Uterus (tissue), 4 donors: ENCODE results near the gene HLF. TPM values are rescaled to one million over a fixed set of nuclear protein-coding genes. Genes with fewer than 3 reads are reported as not detected.
A peak's percentile ranks its signal among the peaks of the same experiment; 100 is the strongest.

ENCODE experiments used
- DNase-seq, 2 donors: peaks; one replicate each; pipeline ENCODE4 v3.0.0-alpha.2; 2019 to 2020
- H3K27ac ChIP-seq, 2 donors: fragments of 200-600 bp; sonication (generic); 1 replicate in 1 of 2; 2 replicates in 1 of 2; pipeline ENCODE4 v1.5.1; 2016 to 2018
- H3K27me3 ChIP-seq, 2 donors: fragments of 200-600 bp; sonication (generic); one replicate each; pipeline ENCODE4 v1.5.1; 2018 to 2019; ENCODE audit warnings: control low read depth in 1 of 2
- H3K36me3 ChIP-seq, 2 donors: fragments of 200-600 bp; sonication (generic); one replicate each; pipeline ENCODE4 v1.5.1; 2019; ENCODE audit warnings: control low read depth in 1 of 2
- H3K4me1 ChIP-seq, 2 donors: fragments of 200-600 bp; sonication (generic); one replicate each; pipeline ENCODE4 v1.5.1; 2018 to 2019; ENCODE audit warnings: control low read depth in 1 of 2
- H3K4me3 ChIP-seq, 2 donors: fragments of 200-600 bp; sonication (generic); 1 replicate in 1 of 2; 2 replicates in 1 of 2; pipeline ENCODE4 v1.5.1; 2018 to 2019; ENCODE audit warnings: mild to moderate bottlenecking in 1 of 2
- H3K9me3 ChIP-seq, 2 donors: fragments of 200-600 bp; sonication (generic); one replicate each; pipeline ENCODE4 v1.5.1; 2019; ENCODE audit warnings: control low read depth in 1 of 2
- CTCF ChIP-seq, 4 experiments: fragments of 200-600 bp in 2 of 4; fragments of 450-650 bp in 2 of 4; sonication (generic) in 2 of 4; IDR thresholded peaks; one replicate each; pipeline ENCODE4 v1.5.1; 2016 to 2019; ENCODE audit warnings: antibody characterized with exemption in 4 of 4, mild to moderate bottlenecking in 2 of 4, moderate library complexity in 1 of 4
- POLR2A ChIP-seq, 2 donors: fragments of 450-650 bp; IDR thresholded peaks; one replicate each; pipeline ENCODE4 v1.6.1; 2016; ENCODE audit warnings: antibody characterized with exemption in 2 of 2, mild to moderate bottlenecking in 1 of 2, moderate library complexity in 1 of 2
- intact Hi-C: fragments of 100-400 bp; cut with DNase I; formaldehyde crosslinking; loops from one replicate; pipeline ENCODE4 v1.15.1; 2023; ENCODE audit warnings: low total_unique reads
- total RNA-seq, 4 donors: library from RNA; depleted of rRNA in 3 of 4; stranded (reverse); fragments of >200 nt in 3 of 4; gene quantifications; one replicate each; pipeline versions ENCODE4 v1.1.0 to v1.2.4, GENCODE V29; 2014 to 2023
- donor health status: DM: yes; HTN: yes; CAD: no.

The HLF gene
- total RNA-seq, 4 donors from 2014 or later, result 12.0 to 81.2 (median 50.4) TPM

DNA sequence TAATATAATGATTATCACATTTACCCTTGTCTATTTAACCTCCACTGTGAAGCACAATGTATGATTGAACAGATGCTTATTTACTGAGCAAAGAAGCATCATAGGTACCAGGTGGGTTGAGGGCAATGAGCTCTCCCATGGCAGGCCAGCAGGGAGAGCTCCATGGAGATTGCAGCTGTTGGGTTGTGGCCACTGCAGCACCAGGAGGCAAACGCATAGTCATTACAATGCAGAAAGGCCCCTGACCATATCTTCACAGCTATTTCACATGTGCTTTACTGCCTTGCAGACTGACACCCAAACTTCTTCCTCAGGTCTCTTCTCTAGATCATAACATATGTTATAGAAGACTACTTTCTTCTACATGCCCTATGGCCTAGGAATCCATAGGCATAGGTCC is 81.9 kb downstream of the HLF start:
- intact Hi-C loops, result no loop called here
- Histone ChIP-seq H3K4me3 (no peak overlapping the region), H3K4me1 (no peaks in the 10 kb centered on the region), H3K9me3 (no peaks in the 10 kb centered on the region), H3K27me3 (no peaks in the 10 kb centered on the region), H3K36me3 (no peaks in the 10 kb centered on the region), H3K27ac (no peak overlapping the region)
- DNase-seq, result no peak
- TF ChIP-seq CTCF (IDR thresholded peaks at IDR 0.05) (no peak), POLR2A (IDR thresholded peaks at IDR 0.05) (no peak)

- no peak overlapping the region for H3K4me3 ChIP-seq
- DNase-seq, result no peak
Observed at GRCh38 chr17:55347341-55347740, 82.6 kb downstream of the HLF start.

DNA sequence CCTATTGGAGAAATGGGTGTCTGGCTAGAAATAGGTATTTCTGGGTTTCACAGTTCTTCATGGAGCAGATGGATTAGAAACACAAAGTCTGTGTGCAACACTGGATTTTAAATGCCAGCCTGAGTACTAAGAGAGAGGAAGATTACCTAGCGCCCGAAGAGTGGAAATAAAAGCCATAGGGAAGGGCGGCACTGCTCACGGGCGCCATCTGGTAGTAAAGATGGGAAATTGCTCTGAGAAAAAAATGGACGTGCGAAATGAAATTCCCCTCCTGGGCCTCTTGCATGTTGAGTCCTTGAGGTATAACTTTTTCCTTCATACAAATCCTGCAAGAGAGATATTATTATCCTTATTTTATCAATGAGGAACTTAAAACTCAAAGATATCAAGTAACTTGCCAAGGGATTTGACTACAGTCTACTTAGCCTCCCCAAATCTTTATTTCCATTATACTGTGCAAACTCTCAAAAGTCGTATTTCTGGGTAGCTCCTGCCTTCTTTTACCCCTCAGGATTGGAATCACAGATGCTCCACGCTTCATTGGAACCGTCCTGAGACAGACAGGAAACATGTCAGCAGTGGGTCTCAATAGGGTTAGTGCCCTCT is 84.1 kb downstream of the HLF start:
- no peaks in the 10 kb centered on the region for H3K27me3 ChIP-seq
- DNase-seq, result peak; percentile 30 to 44
- H3K4me1 ChIP-seq, result no peaks in the 10 kb centered on the region
- H3K36me3 ChIP-seq, result no peaks in the 10 kb centered on the region
- intact Hi-C loops, result no loop called here
- H3K27ac ChIP-seq, result no peak overlapping the region
- H3K4me3 ChIP-seq, result no peak overlapping the region
- peak; percentile 69 to 89 (median 76) for TF ChIP-seq CTCF (IDR thresholded peaks at IDR 0.05)
- no peak for TF ChIP-seq POLR2A (IDR thresholded peaks at IDR 0.05)
- no peaks in the 10 kb centered on the region for H3K9me3 ChIP-seq

More at GRCh38 chr17:55347341-55347740, 82.6 kb downstream of the HLF start:
- Histone ChIP-seq H3K27ac (no peak overlapping the region), H3K4me1 (no peaks in the 10 kb centered on the region), H3K27me3 (no peaks in the 10 kb centered on the region), H3K36me3 (no peaks in the 10 kb centered on the region), H3K9me3 (no peaks in the 10 kb centered on the region)
- intact Hi-C loops, result no loop called here
- TF ChIP-seq CTCF (IDR thresholded peaks at IDR 0.05) (no peak), POLR2A (IDR thresholded peaks at IDR 0.05) (no peak)

DNA sequence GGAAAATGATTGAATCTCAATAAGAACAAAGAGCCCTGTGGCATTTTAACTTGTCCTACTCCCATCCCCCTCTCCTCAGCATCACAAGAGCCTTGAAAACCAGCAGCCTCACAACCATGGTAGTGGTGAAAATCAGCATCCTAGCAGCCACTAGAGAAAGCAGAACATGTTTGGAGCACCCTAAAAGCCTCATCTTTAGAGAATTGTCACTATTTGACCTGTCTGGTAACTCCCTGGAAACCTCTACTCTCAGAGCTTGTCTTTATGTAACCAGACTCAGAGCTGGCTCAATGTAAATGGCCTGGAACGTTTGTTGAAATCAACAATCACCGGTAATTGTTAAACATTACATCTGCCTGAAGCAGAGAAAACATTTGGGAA is 86.1 kb downstream of the HLF start:
- Histone ChIP-seq H3K9me3 (no peaks in the 10 kb centered on the region), H3K36me3 (no peaks in the 10 kb centered on the region), H3K27me3 (no peaks in the 10 kb centered on the region), H3K27ac (no peak overlapping the region), H3K4me3 (no peak overlapping the region), H3K4me1 (no peaks in the 10 kb centered on the region)
- DNase-seq, result no peak
- intact Hi-C loops, result no loop called here
- TF ChIP-seq POLR2A (IDR thresholded peaks at IDR 0.05) (no peak), CTCF (IDR thresholded peaks at IDR 0.05) (no peak)

DNA sequence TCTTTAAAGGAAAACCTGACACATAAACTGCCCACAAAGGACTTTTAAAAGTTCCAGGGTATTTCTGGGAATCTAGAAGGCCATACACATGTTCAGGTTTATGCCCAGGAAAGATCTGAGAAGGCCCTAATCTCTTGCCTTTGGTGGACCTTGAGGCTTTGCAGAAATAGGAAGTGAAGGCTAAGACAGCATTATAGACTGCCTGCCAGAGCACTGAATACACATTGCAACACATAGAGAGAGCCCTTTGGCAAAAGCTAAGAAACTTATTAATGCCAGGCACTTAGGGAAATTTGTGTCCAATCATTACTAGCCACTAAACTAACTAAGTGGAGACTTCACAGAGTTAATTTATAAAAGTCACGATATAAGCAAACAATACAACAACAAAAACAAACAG is 86.5 kb downstream of the HLF start:
- no peaks in the 10 kb centered on the region for H3K9me3 ChIP-seq
- H3K4me1 ChIP-seq, result no peaks in the 10 kb centered on the region
- H3K36me3 ChIP-seq, result no peaks in the 10 kb centered on the region
- intact Hi-C loops, result no loop called here
- no peaks in the 10 kb centered on the region for H3K27me3 ChIP-seq
- H3K4me3 ChIP-seq, result no peak overlapping the region
- no peak overlapping the region for H3K27ac ChIP-seq
- DNase-seq, result no peak
- TF ChIP-seq POLR2A (IDR thresholded peaks at IDR 0.05), result no peak
- no peak for TF ChIP-seq CTCF (IDR thresholded peaks at IDR 0.05)
